GM23248 (cell line): ENCODE data around the gene PODXL2.

ENCODE experiments used
- EZH2 ChIP-seq: fragments of 200-600 bp; sonication (generic); IDR thresholded peaks from 2 replicates; pipeline ENCODE4 v1.6.1; 2018; ENCODE audit warnings: antibody characterized with exemption, mild to moderate bottlenecking; ENCODE audit not compliant: insufficient read depth, poor library complexity, severe bottlenecking
- EZH2phosphoT487 ChIP-seq: fragments of 200-600 bp; sonication (generic); IDR thresholded peaks from 2 replicates; pipeline ENCODE4 v1.6.1; 2018; ENCODE audit warnings: antibody characterized with exemption, moderate library complexity, mild to moderate bottlenecking, low read depth; ENCODE audit not compliant: insufficient read depth

- TF ChIP-seq EZH2phosphoT487 = no peak
- no peak for TF ChIP-seq EZH2
Measured at GRCh38 chr3:127708837-127709236, 79.9 kb downstream of the PODXL2 start.
